ENCODE data around the gene CNTNAP3B. TPM values are rescaled to one million over a fixed set of nuclear protein-coding genes. Genes with fewer than 3 reads are reported as not detected.
"Not testable (repeated sequence)": the region's sequence is repeated elsewhere in the genome, so short reads cannot be mapped to it uniquely, and the experiment has no call there.

CNTNAP3B gene
- total RNA-seq, 1 donor from 2014 or later: 0.03 TPM

- not testable (repeated sequence) for DNase-seq (ENCODE audit: low read depth)
Observed at GRCh38 chr9:41977965-41978600, 151.1 kb downstream of the CNTNAP3B start.

DNA sequence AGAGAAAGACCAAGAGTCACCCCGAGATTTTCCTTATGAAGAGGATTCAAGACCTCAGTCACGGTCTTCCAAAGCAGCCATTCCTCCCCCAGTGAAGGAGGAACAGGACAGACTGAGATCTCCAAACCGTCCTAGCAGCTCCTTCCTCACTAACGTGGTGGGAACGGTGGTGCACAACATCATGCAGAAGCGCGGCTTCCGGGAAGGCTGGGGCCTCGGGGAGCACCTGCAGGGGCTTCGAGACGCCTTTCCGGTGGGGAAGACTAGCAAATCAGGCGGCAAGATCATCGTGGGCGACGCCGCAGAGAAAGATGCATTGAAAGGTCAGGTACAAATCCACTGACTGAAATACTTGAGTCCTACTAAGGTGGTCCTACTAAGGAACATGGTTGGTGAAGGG is 154.3 kb downstream of the CNTNAP3B start:
- not testable (repeated sequence) for DNase-seq (ENCODE audit: low read depth)

GRCh38 chr9:41953007-41953406 is 176.2 kb downstream of the CNTNAP3B start:
- DNase-seq (ENCODE audit: low read depth): not testable (repeated sequence)

DNA sequence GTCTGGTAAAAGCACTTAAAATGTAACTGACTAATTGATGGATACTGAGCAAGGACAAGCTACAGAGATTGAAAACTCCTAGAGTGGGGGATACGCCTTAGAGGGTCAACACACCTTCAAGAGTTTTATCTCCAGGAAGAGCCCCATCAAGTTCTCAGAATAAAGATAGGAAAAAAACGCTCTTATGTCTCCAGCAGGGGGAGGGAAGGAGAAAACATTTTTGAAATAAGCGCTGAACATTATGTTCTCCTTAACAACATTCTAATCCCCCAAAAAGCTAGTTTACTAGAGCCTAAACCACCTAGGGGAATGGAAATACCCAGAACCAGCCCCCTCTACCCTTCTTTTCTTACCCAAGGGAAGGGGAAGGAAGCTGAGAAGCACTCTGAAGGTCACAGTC is 187.5 kb downstream of the CNTNAP3B start:
- DNase-seq (ENCODE audit: low read depth): not testable (repeated sequence)

DNA sequence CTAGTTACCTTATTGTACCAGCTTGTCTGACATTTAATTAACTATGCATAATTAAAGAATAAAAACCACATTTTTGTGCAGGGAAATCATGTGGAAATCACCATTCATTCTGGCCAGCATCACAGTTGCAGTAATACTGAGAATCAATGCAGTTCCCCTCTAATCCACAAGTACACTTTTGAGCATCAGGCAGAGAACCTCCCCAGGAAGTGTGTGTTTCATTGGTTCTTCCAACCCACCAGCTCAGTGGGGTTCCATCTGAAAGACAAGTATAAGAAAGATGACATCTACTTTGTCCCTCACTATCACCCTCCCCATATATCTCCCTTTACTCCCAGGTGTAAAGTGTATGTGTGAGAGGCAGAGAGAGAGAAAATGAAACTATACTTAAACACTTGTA is 191.1 kb downstream of the CNTNAP3B start:
- not testable (repeated sequence) for DNase-seq (ENCODE audit: low read depth)

DNA sequence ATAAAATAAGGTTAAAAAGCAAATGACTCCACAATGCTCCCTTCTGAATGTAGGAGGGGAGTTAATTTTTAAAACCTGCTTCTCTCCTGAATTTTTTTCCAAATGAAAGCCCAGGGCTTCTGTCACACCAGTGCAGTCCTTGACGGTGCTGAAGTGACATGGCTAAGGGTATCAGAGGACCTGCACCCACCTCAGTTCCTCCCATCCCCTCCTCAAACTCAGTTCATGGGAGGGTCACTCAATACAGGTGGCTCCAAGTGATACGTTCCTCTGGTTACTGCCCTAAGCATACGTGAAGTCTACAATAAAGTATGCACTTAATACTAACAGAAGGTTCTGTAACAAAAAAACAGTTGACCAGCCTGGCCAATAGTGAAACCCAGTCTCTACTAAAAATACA is 193.5 kb downstream of the CNTNAP3B start:
- not testable (repeated sequence) for DNase-seq (ENCODE audit: low read depth)

DNA sequence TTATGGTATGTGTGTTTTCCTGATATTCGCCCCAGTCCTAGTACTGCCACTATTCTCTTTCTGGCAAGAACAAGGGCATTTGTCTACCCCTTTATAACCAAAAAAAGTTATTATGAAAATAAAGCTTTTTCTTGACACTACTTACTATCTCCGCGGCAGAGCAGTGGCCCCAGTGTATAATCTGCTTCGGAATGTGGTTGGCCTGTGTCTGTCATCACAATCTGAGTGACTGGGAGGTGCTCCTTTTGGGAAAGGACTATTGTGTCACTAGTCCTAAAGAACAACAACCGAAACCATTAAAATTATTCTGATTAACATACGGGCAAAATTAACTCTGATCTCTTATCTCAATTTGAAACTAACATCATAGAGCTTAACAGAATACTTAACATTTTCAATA is 200.1 kb downstream of the CNTNAP3B start:
- DNase-seq (ENCODE audit: low read depth): not testable (repeated sequence)

GRCh38 chr9:41917374-41917773 is 211.9 kb downstream of the CNTNAP3B start:
- not testable (repeated sequence) for DNase-seq (ENCODE audit: low read depth)

- DNase-seq (ENCODE audit: low read depth): not testable (repeated sequence)
Observed at GRCh38 chr9:41905488-41905887, 223.7 kb downstream of the CNTNAP3B start.

GRCh38 chr9:41902762-41903161 is 226.5 kb downstream of the CNTNAP3B start:
- DNase-seq (ENCODE audit: low read depth): not testable (repeated sequence)

DNA sequence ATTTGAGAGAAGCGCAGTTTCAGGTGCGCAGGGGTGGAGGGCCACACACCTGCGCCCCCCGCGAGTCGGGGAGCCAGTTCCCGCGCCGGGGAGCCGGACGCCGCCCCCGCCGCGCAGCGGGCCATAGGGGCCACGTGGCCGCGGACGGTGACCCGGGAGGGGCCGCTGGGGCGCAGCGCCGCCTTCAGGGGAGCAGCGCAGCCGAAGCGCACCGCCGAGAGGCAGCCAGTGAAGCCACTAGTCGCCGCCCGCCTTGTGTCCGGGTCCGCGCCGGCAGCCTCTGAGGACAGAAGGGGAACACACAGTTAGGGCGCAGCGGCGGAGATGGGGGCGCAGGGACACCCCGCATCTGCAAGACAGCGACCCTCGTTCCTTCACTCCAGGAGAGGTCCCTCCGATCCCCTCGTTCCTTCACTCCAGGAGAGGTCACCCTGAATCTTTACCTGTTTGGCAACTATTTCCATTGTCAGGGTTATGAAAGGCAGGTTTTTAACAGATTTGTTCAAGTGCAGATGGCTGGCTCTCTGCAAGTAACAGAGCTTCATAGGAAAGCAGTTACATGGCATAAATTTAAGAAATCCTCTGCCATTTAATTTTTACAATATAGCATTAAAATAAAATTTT is 230.4 kb downstream of the CNTNAP3B start:
- not testable (repeated sequence) for DNase-seq (ENCODE audit: low read depth)

- not testable (repeated sequence) for DNase-seq (ENCODE audit: low read depth)
Observed at GRCh38 chr9:41874557-41874956, 254.7 kb downstream of the CNTNAP3B start.

DNA sequence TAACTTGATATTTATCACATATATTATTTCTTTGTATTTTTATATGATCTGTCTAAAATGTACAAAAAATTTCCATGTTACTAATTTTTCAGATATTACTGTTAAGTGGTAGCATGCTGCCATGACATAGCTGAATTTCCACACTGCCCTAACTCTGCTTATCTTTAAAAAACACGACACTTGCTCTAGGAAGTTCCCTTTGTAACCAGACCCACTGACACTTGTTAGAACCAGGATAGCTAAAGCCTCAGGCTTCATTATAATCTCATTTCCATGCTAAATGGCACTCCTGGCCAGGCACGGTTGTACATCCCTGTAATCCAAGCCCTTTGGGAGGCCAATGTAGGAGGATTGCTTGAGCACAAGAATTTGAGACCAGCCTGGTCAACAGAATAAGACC is 273.8 kb downstream of the CNTNAP3B start:
- not testable (repeated sequence) for DNase-seq (ENCODE audit: low read depth)

- DNase-seq (ENCODE audit: low read depth): not testable (repeated sequence)
Observed at GRCh38 chr9:41851848-41852740, 277.1 kb downstream of the CNTNAP3B start.

DNA sequence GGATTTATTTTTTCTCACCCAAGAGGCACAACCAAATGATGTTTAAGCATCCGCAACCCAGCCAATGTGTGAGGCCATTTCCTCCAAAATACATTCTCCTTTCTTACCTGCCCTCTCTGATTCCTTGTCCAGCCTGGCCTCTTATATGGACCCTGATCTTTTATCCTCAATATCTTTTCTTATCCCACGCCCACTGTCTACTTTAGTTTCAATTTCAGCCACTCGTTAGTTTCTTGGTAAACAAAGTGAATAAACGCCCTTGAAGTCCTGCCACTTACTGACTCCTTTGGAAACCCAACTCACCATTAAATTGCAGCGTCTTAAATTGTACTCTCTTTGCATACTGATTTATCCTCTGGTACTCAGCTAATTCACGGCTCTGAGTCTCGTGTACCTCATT is 281.4 kb downstream of the CNTNAP3B start:
- not testable (repeated sequence) for DNase-seq (ENCODE audit: low read depth)

Other genes starting within 250 kb of the CNTNAP3B start
- gene SPATA31A6, start 54.2 kb upstream of the CNTNAP3B start, total RNA-seq: not detected in 2 replicates